Psoas muscle (tissue), 8 donors: ENCODE measurements around the gene PTPN3. TPM values are rescaled to one million over a fixed set of nuclear protein-coding genes. Genes with fewer than 3 reads are reported as not detected.

Experiments used
- ATAC-seq, 4 donors: fragments of 200-7000 bp; cut with Tn5 transposase; one replicate each; pipeline ENCODE4 v1.9.1; 2020; ENCODE audit warnings: moderate library complexity in 3 of 4, mild to moderate bottlenecking in 2 of 4
- DNase-seq, 2 donors: peaks; one replicate each; pipeline ENCODE4 v3.0.0-alpha.2; 2020
- H3K27ac ChIP-seq: fragments of 200-600 bp; one replicate; pipeline ENCODE4 v1.8.0; 2022
- H3K27me3 ChIP-seq, 3 donors: fragments of 200-600 bp in 1 of 3; one replicate each; pipeline versions ENCODE4 v1.6.1 to v1.8.0; 2013 to 2022; ENCODE audit warnings: low read length in 2 of 3, mild to moderate bottlenecking in 2 of 3, moderate library complexity in 1 of 3; ENCODE audit not compliant: insufficient read depth in 3 of 3
- H3K36me3 ChIP-seq, 2 donors: fragments of 200-600 bp in 1 of 2; one replicate each; pipeline versions ENCODE4 v1.6.1 to v1.8.0; 2013 to 2022; ENCODE audit warnings: low read depth in 1 of 2, mild to moderate bottlenecking in 1 of 2, moderate library complexity in 1 of 2; ENCODE audit not compliant: insufficient read depth in 1 of 2
- H3K4me1 ChIP-seq: fragments of 200-600 bp; one replicate; pipeline ENCODE4 v1.8.0; 2022
- H3K4me3 ChIP-seq: fragments of 200-600 bp; one replicate; pipeline ENCODE4 v1.8.0; 2022; ENCODE audit warnings: mild to moderate bottlenecking
- H3K9me3 ChIP-seq: fragments of 200-600 bp; one replicate; pipeline ENCODE4 v1.8.0; 2022
- CTCF ChIP-seq: fragments of 200-600 bp; IDR thresholded peaks from one replicate; pipeline ENCODE4 v1.8.0; 2022; ENCODE audit warnings: antibody characterized with exemption
- WGBS, 3 donors: extraction: QIAGEN DNeasy Blood & Tissue Kit; methylation state at CpG; one replicate each; pipeline versions ENCODE4 v1.1.6 to v1.1.7; 2013; 5-methylcytosine and 5-hydroxymethylcytosine counted together
- intact Hi-C, 2 donors: fragments of 100-400 bp; cut with DNase I; formaldehyde crosslinking; loops; one replicate each; pipeline versions ENCODE4 v1.11.0 to v1.14.2; 2022
- polyA plus RNA-seq, 3 donors: library from polyadenylated mRNA; stranded (reverse); fragments of 200-250 nt; gene quantifications; one replicate each; pipeline ENCODE4 v1.2.3, GENCODE V29; 2013
- total RNA-seq, 4 donors: library from RNA; stranded (reverse); fragmentation: NEBNext Ultra II Directional in 2 of 4; extraction: Animal tissue kit (Norgen Biotek cat#: 25700) in 2 of 4; gene quantifications; one replicate each; pipeline versions ENCODE4 v1.2.1 to v1.2.4, GENCODE V29; 2021 to 2023
- donor health status: healthy with polysubstance abuse.
- donor health status: DM: no; HTN: no; CAD: no; lungs with moderate emphysema.
- donor health status: Bipolar disorder and iron deficiency.
- donor health status: healthy.
- donor health status: DM: yes; HTN: yes; CAD: no.
- donor health status: DM: no; HTN: no; CAD: no.
- donor health status: DM: no; HTN: no; CAD: no.
- donor health status: DM: yes; HTN: yes; CAD: no.

The PTPN3 gene
- total and polyA plus RNA-seq, 7 donors, result 8.8 to 130 (median 46.5) TPM

GRCh38 chr9:109421026-109421970 lies 76.8 kb downstream of the PTPN3 start:
- intact Hi-C loops, result loop anchor here in 1 of 2 donors (5.0 kb wide), 1 partner anchor 46 kb away; no protein-coding TSS in a partner anchor
- H3K27ac ChIP-seq, result peak overlapping the region; percentile 92
- DNase-seq (peak; percentile 37 to 83), ATAC-seq (peak; percentile 72 to 78 (median 76))
- H3K4me1 ChIP-seq, result peaks cover 76% of the 10 kb centered on the region
- H3K27me3 ChIP-seq, result no peaks in the 10 kb centered on the region
- whole genome bisulfite sequencing, 3 donors, result 31 to 47% (median 35%) methylated on average over 13 of the region's 13 CpGs
- H3K36me3 ChIP-seq, result peaks cover 0 to 1% of the 10 kb centered on the region in 2 donors
- no peaks in the 10 kb centered on the region for H3K9me3 ChIP-seq
- TF ChIP-seq CTCF, result no peak
- H3K4me3 ChIP-seq, result peak overlapping the region; percentile 65

- intact Hi-C loops, result loop anchor here in 1 of 2 donors (10.0 kb wide), 1 partner anchor 175 kb away; no protein-coding TSS in a partner anchor
- 55 to 59% (median 57%) methylated on average over 4 of the region's 4 CpGs for WGBS, 3 donors
- Histone ChIP-seq H3K27me3 (no peaks in the 10 kb centered on the region), H3K36me3 (no peaks in the 10 kb centered on the region), H3K4me1 (peaks cover 84% of the 10 kb centered on the region), H3K4me3 (peak overlapping the region; percentile 65), H3K9me3 (no peaks in the 10 kb centered on the region), H3K27ac (peak overlapping the region; percentile 92)
- TF ChIP-seq CTCF, result no peak
- DNase-seq (no peak), ATAC-seq (no peak)
These were observed 78.6 kb downstream of the PTPN3 start for GRCh38 chr9:109419531-109419930.

- no peaks in the 10 kb centered on the region for H3K9me3 ChIP-seq
- peak overlapping the region; percentile 92 for H3K27ac ChIP-seq
- no peaks in the 10 kb centered on the region for H3K27me3 ChIP-seq
- peaks cover 84% of the 10 kb centered on the region for H3K4me1 ChIP-seq
- H3K36me3 ChIP-seq, result no peaks in the 10 kb centered on the region
- WGBS, 3 donors, result 53 to 57% (median 54%) methylated on average over 6 of the region's 6 CpGs
- ATAC-seq, result no peak
- H3K4me3 ChIP-seq, result peak overlapping the region; percentile 65
- no peak for DNase-seq
- intact Hi-C loops, result loop anchor here in 1 of 2 donors (10.0 kb wide), 1 partner anchor 174 kb away; no protein-coding TSS in a partner anchor
- TF ChIP-seq CTCF, result no peak
These were observed 79.3 kb downstream of the PTPN3 start for GRCh38 chr9:109418827-109419226.

- 41 to 64% (median 49%) methylated on average over 6 of the region's 6 CpGs for WGBS, 3 donors
These were observed 80.2 kb downstream of the PTPN3 start for GRCh38 chr9:109417585-109418544.

More at GRCh38 chr9:109417585-109418544, 80.2 kb downstream of the PTPN3 start:
- Histone ChIP-seq H3K27me3 (no peaks in the 10 kb centered on the region), H3K4me1 (peaks cover 75% of the 10 kb centered on the region), H3K36me3 (no peaks in the 10 kb centered on the region), H3K27ac (peak overlapping the region; percentile 92), H3K9me3 (no peaks in the 10 kb centered on the region), H3K4me3 (peak overlapping the region; percentile 65)
- intact Hi-C loops, result loop anchor here in 1 of 2 donors (10.0 kb wide), 1 partner anchor 173 kb away; no protein-coding TSS in a partner anchor
- peak; percentile 25 to 64 for DNase-seq
- peak; percentile 60 to 78 (median 70) for ATAC-seq
- TF ChIP-seq CTCF, result no peak
